PC-3 (cell line): ENCODE results near the gene DRAM1.

Experiments used
- CTCF ChIP-seq: fragments of 300-600 bp; sonication (generic); conservative IDR thresholded peaks from 2 replicates; pipeline ENCODE4 v1.5.1; 2017; ENCODE audit warnings: antibody characterized with exemption, low read depth, mild to moderate bottlenecking, low read length
- EZH2phosphoT487 ChIP-seq: fragments of 300-600 bp; sonication (generic); IDR thresholded peaks from 2 replicates; pipeline ENCODE4 v1.6.1; 2018; ENCODE audit warnings: mild to moderate bottlenecking, antibody characterized with exemption, low read length, borderline replicate concordance

- TF ChIP-seq CTCF (no peak), EZH2phosphoT487 (no peak)
Observed at GRCh38 chr12:101838628-101839323, 38.6 kb upstream of the DRAM1 start.
